OCI-LY1 (cell line): ENCODE measurements around the gene PDPN.

Source experiments
- H2AFZ ChIP-seq: fragments of 200-600 bp; sonication (generic), shearing (Covaris generic); 2 replicates; pipeline ENCODE4 v1.6.0; 2014; ENCODE audit warnings: antibody characterized with exemption, mild to moderate bottlenecking, low read length
- H3F3A ChIP-seq: fragments of 200-600 bp; sonication (generic), shearing (Covaris generic); 2 replicates; pipeline ENCODE4 v1.6.0; 2014; ENCODE audit warnings: mild to moderate bottlenecking, antibody characterized with exemption, low read length, moderate library complexity; ENCODE audit not compliant: insufficient read depth
- H3K27ac ChIP-seq: fragments of 200-600 bp; sonication (generic); 2 replicates; pipeline ENCODE4 v1.5.1; 2014; ENCODE audit warnings: low read length, mixed run types, mild to moderate bottlenecking, low read depth; ENCODE audit not compliant: poor library complexity, severe bottlenecking
- H3K27me3 ChIP-seq: fragments of 200-600 bp; sonication (generic); 2 replicates; pipeline ENCODE4 v1.6.0; 2014; ENCODE audit warnings: antibody characterized with exemption, mild to moderate bottlenecking, low read length, moderate library complexity; ENCODE audit not compliant: insufficient read depth
- H3K36me3 ChIP-seq: fragments of 200-600 bp; sonication (generic); 2 replicates; pipeline ENCODE4 v1.6.1; 2014; ENCODE audit warnings: mild to moderate bottlenecking, antibody characterized with exemption, low read length, moderate library complexity, mixed read lengths; ENCODE audit not compliant: insufficient read depth
- H3K4me1 ChIP-seq: fragments of 200-600 bp; sonication (generic); 2 replicates; pipeline ENCODE4 v1.5.1; 2014; ENCODE audit warnings: mild to moderate bottlenecking, low read length, moderate library complexity; ENCODE audit not compliant: insufficient read depth, severe bottlenecking
- H3K4me2 ChIP-seq: fragments of 200-600 bp; sonication (generic), shearing (Covaris generic); 2 replicates; pipeline ENCODE4 v1.6.1; 2014; ENCODE audit warnings: low read length
- H3K4me3 ChIP-seq: fragments of 200-600 bp; sonication (generic); 2 replicates; pipeline ENCODE4 v1.5.1; 2014; ENCODE audit warnings: low read length, low read depth, mild to moderate bottlenecking, mixed read lengths; ENCODE audit not compliant: poor library complexity, severe bottlenecking
- H3K79me2 ChIP-seq: fragments of 200-600 bp; shearing (Covaris generic); 2 replicates; pipeline ENCODE4 v1.6.1; 2016; ENCODE audit warnings: mixed run types, low read length, mixed read lengths; ENCODE audit not compliant: insufficient read depth
- H3K9ac ChIP-seq: fragments of 200-600 bp; sonication (generic), shearing (Covaris generic); 2 replicates; pipeline ENCODE4 v1.6.1; 2014; ENCODE audit warnings: mild to moderate bottlenecking, low read length, mixed read lengths
- H3K9me2 ChIP-seq: fragments of 200-600 bp; sonication (generic), shearing (Covaris generic); 2 replicates; pipeline ENCODE4 v1.6.1; 2014; ENCODE audit warnings: low read depth, mild to moderate bottlenecking, low read length, mixed read lengths
- H3K9me3 ChIP-seq: fragments of 200-600 bp; shearing (Covaris generic); 2 replicates; pipeline ENCODE4 v1.6.1; 2014; ENCODE audit warnings: low read length, mixed read lengths
- H4K20me1 ChIP-seq: fragments of 200-600 bp; sonication (generic), shearing (Covaris generic); 2 replicates; pipeline ENCODE4 v1.6.0; 2016; ENCODE audit warnings: mild to moderate bottlenecking, low read length; ENCODE audit not compliant: insufficient read depth
- EZH2 ChIP-seq: fragments of 200-600 bp; sonication (generic), shearing (Covaris generic); IDR thresholded peaks from 2 replicates; pipeline ENCODE4 v1.8.0; 2017; ENCODE audit warnings: borderline replicate concordance, mixed run types, mild to moderate bottlenecking, antibody characterized with exemption, low read length, moderate library complexity, mixed read lengths
- TF ChIP-seq, protein P1 (sequence below): fragments of 200-600 bp; sonication (generic), shearing (Covaris generic); IDR thresholded peaks from 2 replicates; pipeline ENCODE4 v1.5.1; 2017; ENCODE audit warnings: mild to moderate bottlenecking, antibody characterized with exemption, low read length, moderate library complexity, mixed read lengths

Gene PDPN

DNA sequence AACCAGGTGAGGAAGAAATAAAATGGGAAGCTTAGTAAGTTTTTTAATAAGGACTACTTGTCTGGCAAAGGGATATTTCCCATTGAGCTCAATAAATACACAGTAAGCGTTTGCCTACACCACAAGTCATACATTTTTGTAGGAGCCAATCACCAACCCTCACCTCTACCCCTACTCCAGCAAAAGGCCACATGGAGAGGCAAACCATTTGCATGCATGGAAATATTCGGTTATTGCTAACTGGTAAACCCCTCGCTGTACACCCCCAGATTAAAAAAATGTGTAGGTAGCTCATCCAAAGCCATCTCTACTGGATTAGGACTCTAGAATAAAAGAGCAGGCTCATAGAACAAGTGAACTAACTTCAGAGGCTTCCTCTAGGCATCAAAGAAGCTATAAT, 21.1 kb downstream of the PDPN start:
- Histone ChIP-seq H3K9ac (no peak overlapping the region), H3K9me3 (no peaks in the 10 kb centered on the region), H3K79me2 (no peaks in the 10 kb centered on the region), H3K36me3 (no peaks in the 10 kb centered on the region), H2AFZ (no peak overlapping the region), H4K20me1 (no peaks in the 10 kb centered on the region), H3K27ac (no peak overlapping the region), H3K4me1 (no peaks in the 10 kb centered on the region), H3K4me2 (no peak overlapping the region), H3K4me3 (no peak overlapping the region), H3K27me3 (peaks cover 7% of the 10 kb centered on the region; the same call in 1 of the 2 replicates), H3F3A (no peaks in the 10 kb centered on the region), H3K9me2 (no peaks in the 10 kb centered on the region)
- TF ChIP-seq EZH2, result no peak
- TF ChIP-seq, protein P1, sequence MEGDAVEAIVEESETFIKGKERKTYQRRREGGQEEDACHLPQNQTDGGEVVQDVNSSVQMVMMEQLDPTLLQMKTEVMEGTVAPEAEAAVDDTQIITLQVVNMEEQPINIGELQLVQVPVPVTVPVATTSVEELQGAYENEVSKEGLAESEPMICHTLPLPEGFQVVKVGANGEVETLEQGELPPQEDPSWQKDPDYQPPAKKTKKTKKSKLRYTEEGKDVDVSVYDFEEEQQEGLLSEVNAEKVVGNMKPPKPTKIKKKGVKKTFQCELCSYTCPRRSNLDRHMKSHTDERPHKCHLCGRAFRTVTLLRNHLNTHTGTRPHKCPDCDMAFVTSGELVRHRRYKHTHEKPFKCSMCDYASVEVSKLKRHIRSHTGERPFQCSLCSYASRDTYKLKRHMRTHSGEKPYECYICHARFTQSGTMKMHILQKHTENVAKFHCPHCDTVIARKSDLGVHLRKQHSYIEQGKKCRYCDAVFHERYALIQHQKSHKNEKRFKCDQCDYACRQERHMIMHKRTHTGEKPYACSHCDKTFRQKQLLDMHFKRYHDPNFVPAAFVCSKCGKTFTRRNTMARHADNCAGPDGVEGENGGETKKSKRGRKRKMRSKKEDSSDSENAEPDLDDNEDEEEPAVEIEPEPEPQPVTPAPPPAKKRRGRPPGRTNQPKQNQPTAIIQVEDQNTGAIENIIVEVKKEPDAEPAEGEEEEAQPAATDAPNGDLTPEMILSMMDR, result no peak

DNA sequence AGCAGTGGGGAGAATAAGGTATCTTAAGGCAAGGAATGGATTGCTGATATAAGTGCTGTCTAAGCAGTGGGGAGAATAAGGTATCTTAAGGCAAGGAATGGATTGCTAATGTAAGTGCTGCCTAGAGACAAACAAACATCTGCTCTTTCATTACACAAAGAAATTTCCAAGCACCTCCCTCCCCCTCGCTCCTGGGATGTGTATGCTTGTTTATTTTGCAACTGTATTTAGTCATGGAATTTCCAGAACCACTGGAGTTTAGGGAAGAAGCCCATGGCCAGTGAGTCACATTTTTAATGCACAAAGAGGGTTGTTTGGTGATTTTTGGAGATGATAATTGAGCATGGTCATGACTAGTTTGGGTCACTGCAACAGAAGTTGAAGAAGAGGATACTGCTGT, 21.5 kb downstream of the PDPN start:
- Histone ChIP-seq H3K27me3 (peaks cover 10% of the 10 kb centered on the region; the same call in 1 of the 2 replicates), H3K4me2 (no peak overlapping the region), H3K4me3 (no peak overlapping the region), H3F3A (no peaks in the 10 kb centered on the region), H2AFZ (no peak overlapping the region), H3K27ac (no peak overlapping the region), H3K9ac (no peak overlapping the region), H3K36me3 (no peaks in the 10 kb centered on the region), H3K79me2 (no peaks in the 10 kb centered on the region), H3K9me2 (no peaks in the 10 kb centered on the region), H3K4me1 (no peaks in the 10 kb centered on the region), H3K9me3 (no peaks in the 10 kb centered on the region), H4K20me1 (no peaks in the 10 kb centered on the region)
- TF ChIP-seq, protein P1, result no peak
- no peak for TF ChIP-seq EZH2

DNA sequence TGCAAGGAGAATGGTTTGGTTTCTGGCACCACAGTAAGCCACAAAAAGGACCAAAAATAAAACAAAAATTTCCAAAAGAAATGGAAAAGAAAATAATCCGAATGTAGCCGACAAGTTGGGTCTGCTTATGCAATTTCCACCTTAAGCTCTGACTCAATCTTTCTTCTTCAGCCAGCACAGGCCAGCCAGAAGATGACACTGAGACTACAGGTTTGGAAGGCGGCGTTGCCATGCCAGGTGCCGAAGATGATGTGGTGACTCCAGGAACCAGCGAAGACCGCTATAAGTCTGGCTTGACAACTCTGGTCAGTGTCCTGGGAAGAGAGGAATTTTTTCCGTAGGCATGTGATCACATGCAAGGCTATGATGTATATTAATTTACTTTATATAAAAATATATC, 23.4 kb downstream of the PDPN start:
- H3K4me2 ChIP-seq, result no peak overlapping the region
- H3K4me1 ChIP-seq, result no peaks in the 10 kb centered on the region
- no peaks in the 10 kb centered on the region for H4K20me1 ChIP-seq
- no peaks in the 10 kb centered on the region for H3K36me3 ChIP-seq
- no peak overlapping the region for H2AFZ ChIP-seq
- no peaks in the 10 kb centered on the region for H3F3A ChIP-seq
- no peaks in the 10 kb centered on the region for H3K9me3 ChIP-seq
- H3K4me3 ChIP-seq, result no peak overlapping the region
- no peaks in the 10 kb centered on the region for H3K79me2 ChIP-seq
- H3K9me2 ChIP-seq, result no peaks in the 10 kb centered on the region
- no peak overlapping the region for H3K27ac ChIP-seq
- peaks cover 12% of the 10 kb centered on the region; the same call in 1 of the 2 replicates for H3K27me3 ChIP-seq
- H3K9ac ChIP-seq, result no peak overlapping the region
- TF ChIP-seq EZH2, result no peak
- TF ChIP-seq, protein P1, result no peak
